Measurements from ENCODE around the gene ROR1.

ROR1 gene

DNA sequence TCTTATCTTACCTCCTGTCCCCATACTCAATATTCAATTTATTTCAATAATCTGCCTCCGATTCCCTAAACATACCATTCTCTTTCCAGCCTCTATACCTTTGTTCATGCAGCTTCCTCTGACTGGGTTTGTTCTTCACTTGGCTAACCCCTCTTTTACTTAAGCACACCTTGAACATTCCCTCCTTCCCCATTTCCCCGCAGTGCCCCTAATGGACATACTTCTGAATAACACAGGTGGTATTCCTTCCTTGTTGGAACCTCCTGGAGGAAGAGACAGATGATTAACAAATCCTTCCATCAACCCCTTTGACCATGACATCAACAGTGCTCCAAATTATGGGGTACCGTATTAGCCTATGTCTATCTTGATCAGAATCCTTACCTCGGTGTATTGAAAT is 239.6 kb downstream of the ROR1 start:
- DNase-seq (ENCODE audit: extremely low spot score), result no peak
- CTCF ChIA-PET, result no interaction called here
- POLR2A ChIA-PET, result no interaction called here
- TF ChIP-seq, protein P1, sequence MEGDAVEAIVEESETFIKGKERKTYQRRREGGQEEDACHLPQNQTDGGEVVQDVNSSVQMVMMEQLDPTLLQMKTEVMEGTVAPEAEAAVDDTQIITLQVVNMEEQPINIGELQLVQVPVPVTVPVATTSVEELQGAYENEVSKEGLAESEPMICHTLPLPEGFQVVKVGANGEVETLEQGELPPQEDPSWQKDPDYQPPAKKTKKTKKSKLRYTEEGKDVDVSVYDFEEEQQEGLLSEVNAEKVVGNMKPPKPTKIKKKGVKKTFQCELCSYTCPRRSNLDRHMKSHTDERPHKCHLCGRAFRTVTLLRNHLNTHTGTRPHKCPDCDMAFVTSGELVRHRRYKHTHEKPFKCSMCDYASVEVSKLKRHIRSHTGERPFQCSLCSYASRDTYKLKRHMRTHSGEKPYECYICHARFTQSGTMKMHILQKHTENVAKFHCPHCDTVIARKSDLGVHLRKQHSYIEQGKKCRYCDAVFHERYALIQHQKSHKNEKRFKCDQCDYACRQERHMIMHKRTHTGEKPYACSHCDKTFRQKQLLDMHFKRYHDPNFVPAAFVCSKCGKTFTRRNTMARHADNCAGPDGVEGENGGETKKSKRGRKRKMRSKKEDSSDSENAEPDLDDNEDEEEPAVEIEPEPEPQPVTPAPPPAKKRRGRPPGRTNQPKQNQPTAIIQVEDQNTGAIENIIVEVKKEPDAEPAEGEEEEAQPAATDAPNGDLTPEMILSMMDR (IDR thresholded peaks at IDR 0.05; ENCODE audit: control extremely low read depth, extremely low read depth, low read depth, missing control alignments), result no peak

DNA sequence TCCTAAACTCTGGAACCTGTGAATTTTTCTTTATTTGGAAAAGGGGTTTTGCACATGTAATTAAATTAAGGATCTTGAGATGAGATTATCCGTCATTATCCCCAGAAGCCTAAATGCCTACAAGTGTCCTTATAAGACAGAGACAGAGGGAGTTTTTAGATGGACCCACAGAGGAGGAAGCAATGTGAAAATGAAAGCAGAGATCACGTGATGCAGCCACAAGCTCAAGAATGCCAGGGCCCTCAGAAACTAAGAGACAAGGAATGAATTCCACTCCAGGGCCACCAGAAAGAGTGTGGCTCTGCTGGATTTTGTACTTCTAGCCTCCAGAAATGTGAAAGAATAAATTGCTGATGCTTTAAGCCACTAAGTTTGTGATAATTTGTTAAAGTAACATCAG is 246.0 kb downstream of the ROR1 start:
- TF ChIP-seq, protein P1 (IDR thresholded peaks at IDR 0.05; ENCODE audit: control extremely low read depth, extremely low read depth, low read depth, missing control alignments), result no peak
- DNase-seq (ENCODE audit: extremely low spot score), result peak; percentile 12
- ChIA-PET CTCF (no interaction called here), POLR2A (no interaction called here)

DNA sequence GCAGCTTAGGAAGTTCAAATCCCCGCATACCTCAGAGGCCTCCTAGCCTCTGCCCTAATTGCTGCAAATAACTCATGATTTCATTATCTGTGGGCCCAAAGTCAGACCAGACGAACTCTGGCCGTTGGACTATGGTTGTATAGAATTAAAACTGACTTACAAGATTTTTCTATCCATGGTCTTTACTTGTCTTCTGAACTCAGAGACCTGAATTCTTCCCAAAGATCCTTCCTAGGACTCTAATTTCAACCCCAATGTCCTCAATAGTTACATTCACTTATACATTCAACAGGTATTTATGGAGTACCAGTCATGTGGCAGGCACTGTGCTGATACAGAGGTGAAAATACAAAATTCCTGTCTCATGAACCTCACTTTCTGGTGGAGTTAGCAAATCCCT is 247.2 kb downstream of the ROR1 start:
- TF ChIP-seq, protein P1 (IDR thresholded peaks at IDR 0.05; ENCODE audit: control extremely low read depth, extremely low read depth, low read depth, missing control alignments), result no peak
- POLR2A ChIA-PET, result no interaction called here
- CTCF ChIA-PET, result interaction anchor here (0.9 kb wide), 1 partner anchor 23 kb away, joined by 3 read pairs; no protein-coding TSS in a partner anchor
- DNase-seq (ENCODE audit: extremely low spot score), result no peak

DNA sequence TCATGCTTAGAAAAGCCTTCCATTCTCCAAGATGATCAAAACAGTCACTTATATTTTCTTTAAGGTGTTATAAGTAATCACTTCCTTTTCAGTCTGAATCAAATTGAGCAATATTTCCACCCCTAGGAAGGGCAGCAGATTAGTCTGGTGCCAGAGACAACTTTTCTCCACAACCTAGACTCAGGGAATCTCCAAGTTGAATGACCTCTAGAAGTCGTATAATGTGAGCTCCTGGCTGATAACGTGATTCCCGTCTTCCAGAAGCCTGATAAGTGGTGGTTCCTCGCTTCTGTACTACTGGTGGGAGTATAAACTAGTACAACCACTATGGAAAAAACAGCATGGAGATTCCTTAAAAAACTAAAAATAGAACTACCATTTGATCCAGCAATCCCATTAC is 251.2 kb downstream of the ROR1 start:
- ChIA-PET POLR2A (no interaction called here), CTCF (no interaction called here)
- no peak for DNase-seq (ENCODE audit: extremely low spot score)
- TF ChIP-seq, protein P1 (IDR thresholded peaks at IDR 0.05; ENCODE audit: control extremely low read depth, extremely low read depth, low read depth, missing control alignments), result no peak

DNA sequence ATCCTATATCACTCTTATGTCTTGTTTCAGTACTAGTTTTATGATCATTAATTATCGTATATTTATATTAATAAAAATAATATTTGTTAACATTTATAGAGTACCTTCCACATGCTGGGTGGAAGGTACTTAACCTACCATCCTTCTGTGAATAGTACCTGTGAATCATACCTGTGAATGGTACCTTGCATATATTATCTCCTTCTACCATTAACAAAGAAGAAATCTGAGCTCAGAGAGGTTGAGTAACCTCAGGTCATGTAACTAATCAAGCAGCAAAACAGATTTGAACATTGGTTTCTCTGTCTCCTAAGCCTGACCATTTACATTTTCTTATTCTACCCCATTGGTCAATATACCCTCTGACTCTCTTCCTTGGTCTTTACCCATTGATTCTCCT is 255.2 kb downstream of the ROR1 start:
- no peak for DNase-seq (ENCODE audit: extremely low spot score)
- TF ChIP-seq, protein P1 (IDR thresholded peaks at IDR 0.05; ENCODE audit: control extremely low read depth, extremely low read depth, low read depth, missing control alignments), result no peak
- ChIA-PET POLR2A (no interaction called here), CTCF (no interaction called here)

DNA sequence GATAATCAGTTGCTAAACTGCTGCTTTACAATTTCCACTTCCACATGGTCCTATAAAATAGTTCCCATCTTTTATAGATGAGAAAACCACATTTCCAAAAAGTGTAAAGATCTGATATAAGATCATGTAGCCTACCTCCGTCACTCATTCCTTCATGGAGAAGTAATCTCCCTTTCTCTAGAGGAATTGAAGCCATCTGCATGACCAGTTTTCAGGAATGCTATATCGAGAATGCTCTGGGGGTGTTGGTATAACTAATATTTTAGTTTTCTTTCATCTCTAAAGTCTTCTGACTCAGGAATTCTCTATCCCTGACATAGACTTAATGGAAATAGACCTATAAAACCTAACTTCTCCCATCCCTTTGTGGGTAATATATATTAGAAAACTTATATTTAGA is 256.6 kb downstream of the ROR1 start:
- TF ChIP-seq, protein P1 (IDR thresholded peaks at IDR 0.05; ENCODE audit: control extremely low read depth, extremely low read depth, low read depth, missing control alignments), result no peak

DNA sequence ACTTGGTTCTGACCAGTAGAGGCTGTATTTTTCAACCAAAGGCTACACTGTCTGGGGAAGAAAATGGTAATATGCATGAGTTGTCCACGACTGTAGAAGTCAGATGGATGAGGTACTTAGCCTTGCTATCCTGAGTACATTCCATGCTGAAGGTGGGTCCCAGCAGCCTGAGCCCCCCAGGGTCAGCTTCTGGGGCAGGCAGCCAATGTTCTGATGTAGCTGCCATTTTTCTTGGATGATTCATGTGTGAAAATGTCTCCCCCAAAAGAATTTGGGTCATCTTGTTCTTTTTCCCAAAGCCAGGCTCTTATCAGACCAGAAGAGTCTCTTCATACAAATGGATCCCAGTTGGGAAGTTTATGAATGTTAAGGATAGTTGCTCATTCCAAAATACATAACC is 257.4 kb downstream of the ROR1 start:
- TF ChIP-seq, protein P1 (IDR thresholded peaks at IDR 0.05; ENCODE audit: control extremely low read depth, extremely low read depth, low read depth, missing control alignments), result no peak
- ChIA-PET CTCF (interaction anchor here (1.5 to 1.6 kb wide), 2 partner anchors 12 to 106 kb away, joined by 3 to 4 read pairs; no protein-coding TSS in a partner anchor), POLR2A (no interaction called here)
- DNase-seq (ENCODE audit: extremely low spot score), result no peak

More for the DNA sequence above, 256.6 kb downstream of the ROR1 start:
- ChIA-PET POLR2A (no interaction called here), CTCF (interaction anchor here (1.6 kb wide), 1 partner anchor 107 kb away, joined by 4 read pairs; no protein-coding TSS in a partner anchor)
- no peak for DNase-seq (ENCODE audit: extremely low spot score)

All from GM10248 (cell line).